CD4-positive, alpha-beta T cell treated with Interleukin-12 subunit alpha and Interleukin-12 subunit beta, for 1 hour (primary cell): ENCODE measurements around the gene PMM2.
"Not testable (repeated sequence)": the region's sequence is repeated elsewhere in the genome, so short reads cannot be mapped to it uniquely, and the experiment has no call there.

ENCODE experiments used
- DNase-seq: peaks from one replicate; pipeline ENCODE4 v3.0.0-alpha.2; 2020

The PMM2 gene

GRCh38 chr16:8797364-8798173 is at the start of gene PMM2, which contains the start of gene TMEM186:
TSS of gene PMM2 (plus strand) at chr16:8797839. CDS start at chr16:8797883, 44 bp downstream.
TSS of gene TMEM186 (minus strand) at chr16:8797639. CDS start at chr16:8797614, 25 bp downstream.
- peak; percentile 95 for DNase-seq

GRCh38 chr16:8748944-8749343 is 48.7 kb upstream of the PMM2 start:
- not testable (repeated sequence) for DNase-seq

- no peak for DNase-seq
These were observed 45.9 kb upstream of the PMM2 start for GRCh38 chr16:8751481-8752311.

- no peak for DNase-seq
These were observed 44.9 kb upstream of the PMM2 start for GRCh38 chr16:8752706-8753105.

DNA sequence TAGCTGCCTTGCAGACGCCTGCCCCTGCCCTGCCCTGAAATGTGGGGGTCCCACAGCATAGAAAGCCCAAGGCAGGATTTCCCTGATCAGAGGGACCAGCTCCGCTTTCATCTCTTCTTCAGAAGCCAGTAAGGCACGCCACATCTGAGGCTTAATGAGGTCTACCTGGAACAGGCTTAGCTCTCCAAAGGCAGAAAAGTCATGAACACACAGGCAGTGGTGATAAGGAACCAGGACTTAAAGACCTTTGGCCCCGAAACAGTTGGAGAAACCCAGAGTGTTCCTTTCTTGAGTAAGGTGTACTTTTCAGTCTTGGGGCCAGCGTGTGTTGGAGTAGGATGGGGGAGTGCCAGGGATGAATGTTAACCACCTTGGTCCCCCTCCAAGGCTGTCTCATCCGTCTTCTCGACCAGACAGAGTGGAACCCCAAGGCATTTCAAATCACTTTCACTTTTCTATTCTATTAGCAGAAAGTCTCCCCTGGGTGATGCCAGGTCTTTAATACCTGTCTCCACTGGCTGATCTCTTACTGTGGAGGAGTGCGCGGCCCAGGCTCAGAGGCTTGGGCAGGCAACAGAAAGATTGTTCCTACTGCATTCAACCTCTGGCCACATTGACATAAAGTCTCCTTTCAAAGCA is 44.1 kb upstream of the PMM2 start:
- DNase-seq: no peak

GRCh38 chr16:8756755-8757154 is 40.9 kb upstream of the PMM2 start:
- DNase-seq: no peak

DNA sequence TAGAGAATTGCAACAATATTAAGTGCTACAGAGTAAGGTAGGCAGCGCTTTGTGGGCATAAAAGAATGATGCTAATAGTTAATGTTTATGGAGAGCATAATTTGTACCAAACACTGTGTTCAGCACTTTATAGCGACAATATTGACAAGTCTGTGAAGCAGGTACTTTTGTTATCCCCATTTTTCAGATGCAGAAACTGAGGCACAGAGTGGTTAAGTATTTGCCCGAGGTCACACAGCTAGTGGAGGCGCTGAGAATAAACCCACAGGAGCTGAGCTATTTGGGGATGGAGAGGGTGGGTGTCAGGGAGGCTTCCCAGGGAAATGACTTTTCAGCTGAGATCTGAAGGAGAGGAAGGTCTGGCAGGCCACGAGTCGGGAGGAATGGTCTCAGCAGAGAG is 39.6 kb upstream of the PMM2 start:
- DNase-seq: no peak

- DNase-seq: no peak
These were observed 37.6 kb upstream of the PMM2 start for GRCh38 chr16:8760021-8760420.

DNA sequence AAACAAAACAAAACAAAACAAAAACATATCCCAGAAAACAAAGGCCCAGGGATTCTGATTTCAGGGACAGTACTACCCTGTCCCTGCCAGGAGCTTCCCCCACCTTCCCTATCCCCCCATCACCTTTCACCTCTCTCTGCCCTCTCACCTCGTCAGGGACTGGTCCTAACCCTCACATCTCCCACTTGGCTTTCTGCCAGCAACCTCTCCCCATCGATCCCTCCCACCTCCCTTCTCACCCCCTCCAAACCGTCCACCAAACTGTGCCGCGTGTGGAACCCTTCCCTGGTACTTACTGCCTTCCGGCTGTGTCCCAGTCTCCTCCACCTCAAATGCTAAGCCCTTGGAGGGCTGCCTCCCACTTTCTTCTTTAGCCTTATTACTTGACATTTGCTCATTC is 36.6 kb upstream of the PMM2 start:
- no peak for DNase-seq

GRCh38 chr16:8762254-8762653 is 35.4 kb upstream of the PMM2 start:
- no peak for DNase-seq

GRCh38 chr16:8763083-8763482 is 34.6 kb upstream of the PMM2 start:
- no peak for DNase-seq

GRCh38 chr16:8763899-8764298 is 33.7 kb upstream of the PMM2 start:
- no peak for DNase-seq

DNA sequence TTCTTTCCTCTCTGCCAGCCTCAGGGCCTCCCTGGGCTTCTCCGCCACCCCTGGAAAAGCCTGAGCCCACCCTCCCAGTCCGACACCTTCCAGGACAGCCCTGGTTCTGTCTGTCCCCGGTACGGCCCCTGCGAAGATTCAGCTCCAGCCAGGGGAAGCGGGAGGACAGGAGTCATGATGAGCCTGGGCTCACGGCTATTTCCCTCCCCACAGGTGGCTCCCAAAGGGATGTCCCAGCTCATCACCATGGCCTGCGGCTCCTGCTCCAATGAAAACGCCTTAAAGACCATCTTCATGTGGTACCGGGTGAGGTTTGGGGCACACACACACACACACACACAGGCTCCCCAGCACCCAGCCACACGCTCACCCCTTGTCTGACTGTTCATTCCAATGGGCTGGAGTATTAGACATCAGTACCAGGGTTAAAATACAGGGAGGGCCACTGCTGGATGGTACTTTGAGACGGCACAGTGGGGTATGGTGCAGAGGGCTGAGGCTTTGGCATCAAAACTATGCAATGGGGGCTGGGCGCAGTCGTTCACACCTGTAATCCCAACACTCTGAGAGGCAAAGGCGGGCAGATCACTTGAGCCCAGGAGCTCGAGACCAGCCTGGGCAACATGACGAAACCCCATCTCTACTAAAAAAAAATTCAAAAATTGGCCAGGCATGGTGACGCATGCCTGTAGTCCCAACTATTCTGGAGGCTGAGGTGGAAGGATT is 33.0 kb upstream of the PMM2 start:
- DNase-seq: no peak

- no peak for DNase-seq
These were observed 30.5 kb upstream of the PMM2 start for GRCh38 chr16:8767176-8767575.

GRCh38 chr16:8768283-8768682 is 29.4 kb upstream of the PMM2 start:
- DNase-seq: no peak

GRCh38 chr16:8768692-8769091 is 28.9 kb upstream of the PMM2 start:
- no peak for DNase-seq

DNA sequence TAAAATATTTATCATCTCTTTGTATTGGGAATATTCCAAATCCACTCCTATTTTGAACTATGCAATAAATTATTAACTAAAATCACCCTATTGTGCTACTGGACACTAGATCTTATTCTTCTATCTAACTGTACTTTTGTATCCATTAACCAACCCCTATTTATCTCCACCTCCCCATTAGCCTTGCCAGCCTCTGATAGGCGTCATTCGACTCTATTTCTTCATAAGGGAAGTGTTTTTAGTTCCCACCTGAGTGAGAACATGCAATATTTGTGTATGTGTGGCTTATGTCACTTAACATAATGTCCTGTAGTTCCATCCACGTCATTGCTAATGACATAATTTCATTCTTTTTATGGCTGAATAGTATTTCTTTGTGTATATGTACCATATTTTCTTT is 24.1 kb upstream of the PMM2 start:
- no peak for DNase-seq

DNA sequence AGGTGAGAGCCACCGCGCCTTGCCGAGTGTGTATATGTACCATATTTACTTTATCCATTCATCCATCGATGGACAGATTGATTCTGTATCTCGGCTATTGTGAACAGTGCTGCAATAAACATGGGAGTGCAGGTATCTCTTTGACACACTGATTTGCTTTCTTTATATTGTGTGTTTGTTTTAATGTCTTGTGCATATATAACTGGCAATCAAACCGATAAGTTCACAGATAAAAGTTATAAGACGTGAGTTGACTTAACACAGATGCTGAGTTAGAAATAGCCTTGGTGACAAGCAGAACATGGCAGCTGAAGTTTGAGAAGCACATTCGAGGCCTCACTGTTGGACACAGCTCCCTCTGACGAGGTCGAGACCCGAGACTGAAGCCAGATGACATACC is 23.4 kb upstream of the PMM2 start:
- no peak for DNase-seq

- no peak for DNase-seq
These were observed 22.3 kb upstream of the PMM2 start for GRCh38 chr16:8775359-8775758.

GRCh38 chr16:8776129-8776584 is 21.5 kb upstream of the PMM2 start:
- no peak for DNase-seq

DNA sequence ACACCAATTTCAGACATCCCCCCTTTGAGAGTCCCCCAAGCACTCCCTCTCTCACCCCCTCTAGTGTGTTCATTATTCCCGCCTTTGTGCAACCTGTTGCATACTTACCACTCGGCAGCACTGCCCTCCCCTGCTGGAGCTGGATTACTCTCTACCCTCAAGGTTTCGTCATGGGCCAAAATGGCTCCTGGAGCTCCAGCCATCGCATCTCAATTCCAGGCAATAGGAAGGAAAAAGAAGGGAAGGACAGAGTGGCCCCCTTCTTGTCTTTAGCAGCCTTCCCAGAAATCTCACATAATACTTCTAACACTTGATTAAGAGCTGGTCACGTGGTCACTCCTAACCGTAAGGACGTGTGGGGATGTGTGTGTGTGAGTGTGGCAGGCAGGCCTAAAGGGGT is 20.4 kb upstream of the PMM2 start:
- no peak for DNase-seq

- no peak for DNase-seq
These were observed 15.8 kb upstream of the PMM2 start for GRCh38 chr16:8781797-8782196.

DNA sequence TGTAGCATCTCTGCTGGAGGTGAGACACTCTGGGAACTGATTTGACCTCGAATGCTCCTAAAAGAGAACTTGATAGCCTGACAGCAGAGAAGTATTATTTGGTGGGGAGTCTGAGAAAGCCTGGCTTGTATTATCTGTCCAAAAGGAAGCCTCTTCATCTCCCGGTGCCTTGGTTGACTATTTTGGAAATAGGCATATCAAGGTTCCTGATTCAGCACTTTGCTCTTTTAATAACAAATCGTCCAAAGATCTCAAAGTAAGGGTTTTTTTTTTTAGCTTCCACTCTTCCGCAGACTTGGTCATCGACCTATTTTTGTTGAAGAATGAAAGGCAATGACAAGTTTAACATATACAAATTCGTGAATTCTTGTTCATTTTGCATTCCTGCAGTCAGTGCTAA is 15.0 kb upstream of the PMM2 start:
- DNase-seq: no peak
